HG02763 (cell line): ENCODE data around the gene KIF13A.
"Not testable (repeated sequence)": the region's sequence is repeated elsewhere in the genome, so short reads cannot be mapped to it uniquely, and the experiment has no call there.

Experiments
- ATAC-seq: cut with Tn5 transposase; IDR thresholded peaks from one replicate; pipeline ENCODE4 v1.9.1; 2021; ENCODE audit warnings: mild to moderate bottlenecking, moderate library complexity; ENCODE audit not compliant: unreplicated experiment

KIF13A gene

DNA sequence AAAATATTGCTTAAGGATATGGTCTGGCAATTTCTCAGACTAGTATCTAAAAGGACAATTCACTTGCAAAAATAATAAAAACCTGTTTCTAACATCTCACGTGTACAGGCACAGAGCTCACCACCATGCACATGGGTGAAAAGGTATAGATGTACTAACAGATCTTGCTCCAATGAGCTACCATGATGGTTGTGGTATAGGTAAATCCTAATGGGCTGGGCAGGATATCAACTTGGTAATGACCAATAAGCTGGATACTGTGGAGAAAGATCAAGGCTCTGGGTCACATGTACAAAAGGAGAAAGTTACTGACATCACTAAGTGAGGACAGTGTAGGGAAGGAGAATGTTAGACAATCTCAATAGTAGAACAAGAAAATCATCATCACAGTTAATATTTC is 169.7 kb downstream of the KIF13A start:
- no peak for ATAC-seq

DNA sequence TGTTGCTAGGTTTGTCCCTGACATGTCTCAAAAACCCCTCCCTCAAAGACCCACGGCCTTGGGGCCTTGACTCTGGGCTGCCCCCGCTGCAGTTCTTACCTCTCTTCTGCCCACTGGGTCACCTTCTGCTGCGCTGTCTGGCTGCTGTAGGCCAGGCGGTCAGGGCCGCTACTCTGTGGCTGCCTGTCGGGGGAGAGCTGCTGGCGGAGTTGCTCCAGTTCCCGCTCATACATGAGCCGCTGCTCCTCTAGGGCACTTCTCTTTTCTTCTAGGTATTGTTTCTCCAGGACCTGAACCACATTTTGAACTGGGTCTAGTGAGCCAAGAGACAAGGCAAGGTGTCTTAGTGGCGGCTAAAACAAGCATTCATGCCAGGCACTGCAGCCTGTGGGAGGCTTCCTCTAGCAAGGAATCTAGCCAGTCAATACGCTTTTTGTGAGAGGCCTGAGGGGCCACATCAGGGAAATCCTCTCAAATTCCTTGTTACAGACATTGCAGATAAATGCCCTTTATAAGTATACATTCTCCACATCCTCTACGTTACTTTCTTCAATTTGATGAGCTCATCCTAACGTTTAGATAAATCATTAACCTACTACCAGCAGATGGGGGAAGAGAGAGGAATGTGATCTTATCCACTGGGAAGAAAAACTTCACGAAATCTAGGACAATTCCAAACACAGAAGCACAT is 170.4 kb downstream of the KIF13A start:
- ATAC-seq, result no peak

- no peak for ATAC-seq
These were observed 173.9 kb downstream of the KIF13A start for GRCh38 chr6:17813542-17813941.

DNA sequence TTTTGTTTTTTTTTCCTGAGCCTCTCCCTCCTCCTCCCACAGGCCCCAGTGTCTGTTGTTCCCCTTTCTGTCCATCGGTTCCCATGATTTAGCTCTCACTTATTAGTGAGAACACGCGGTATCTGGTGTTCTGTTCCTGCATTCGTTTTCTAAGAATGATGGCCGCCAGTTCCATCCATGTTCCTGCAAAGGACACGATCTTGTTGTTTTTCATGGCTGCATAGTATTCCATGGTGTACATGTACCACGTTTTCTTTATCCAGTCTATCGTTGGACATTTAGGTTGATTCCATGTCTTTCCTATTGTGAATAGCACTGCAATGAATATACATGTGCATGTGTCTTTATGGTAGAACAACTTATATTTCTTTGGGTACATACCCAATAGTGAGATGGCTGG is 175.1 kb downstream of the KIF13A start:
- no peak for ATAC-seq

DNA sequence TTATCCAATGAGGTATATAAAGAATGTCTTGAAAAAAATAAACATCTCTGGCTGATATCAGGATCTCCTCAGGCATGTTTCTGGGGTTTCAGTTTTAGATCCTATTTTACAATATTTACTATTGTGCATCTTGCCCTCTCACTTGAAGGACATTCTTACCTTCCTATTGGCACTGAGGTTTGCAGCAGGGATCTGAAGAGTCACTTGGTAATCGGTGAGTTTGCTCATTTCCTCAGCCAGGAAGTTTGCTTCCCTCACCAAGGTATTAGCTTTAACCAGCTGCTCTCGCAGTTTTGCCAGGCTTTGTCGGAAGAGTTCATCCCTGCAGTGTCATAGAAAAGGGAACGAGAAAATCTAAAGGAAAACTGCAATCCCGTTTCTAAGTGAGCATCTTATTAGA is 178.8 kb downstream of the KIF13A start:
- no peak for ATAC-seq

GRCh38 chr6:17807431-17807830 is 180.0 kb downstream of the KIF13A start:
- ATAC-seq, result not testable (repeated sequence)

GRCh38 chr6:17803409-17803808 is 184.0 kb downstream of the KIF13A start:
- ATAC-seq, result no peak

GRCh38 chr6:17798477-17799154 is 188.8 kb downstream of the KIF13A start:
- no peak for ATAC-seq

GRCh38 chr6:17790489-17790888 is 196.9 kb downstream of the KIF13A start:
- no peak for ATAC-seq

DNA sequence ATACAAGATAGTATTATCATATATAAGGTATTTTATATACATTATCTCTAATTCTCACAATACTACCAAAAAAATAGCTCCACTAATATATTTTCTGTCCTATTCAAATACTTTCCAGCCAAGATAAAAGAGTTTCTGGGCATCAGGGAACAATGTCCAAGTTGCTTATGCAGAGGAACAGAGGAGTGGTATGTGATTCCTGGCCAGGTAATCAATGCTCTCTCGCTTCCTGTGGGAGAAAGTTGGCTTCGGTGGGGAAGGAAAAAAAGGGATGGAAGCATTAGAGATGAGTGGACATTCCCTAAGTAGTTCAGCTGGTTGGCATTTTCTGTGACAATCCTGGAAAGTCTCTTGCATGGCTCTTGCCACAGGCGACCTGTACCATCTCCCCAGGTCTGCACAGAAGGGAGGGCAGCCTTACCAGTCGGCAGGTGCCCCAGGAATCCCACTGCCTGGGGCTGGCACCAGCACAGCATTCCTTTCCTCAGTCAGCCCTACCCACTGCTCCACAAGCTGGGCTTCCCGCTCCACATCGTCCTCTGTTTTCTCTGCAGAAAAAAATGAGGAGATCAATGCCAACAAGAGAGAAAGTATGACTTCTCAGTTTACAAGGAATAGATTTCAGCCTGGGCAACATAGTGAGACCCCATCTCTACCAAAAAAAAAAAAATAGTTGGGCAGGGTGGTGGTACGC is 202.2 kb downstream of the KIF13A start:
- ATAC-seq, result no peak

- no peak for ATAC-seq
These were observed 207.4 kb downstream of the KIF13A start for GRCh38 chr6:17780061-17780460.

DNA sequence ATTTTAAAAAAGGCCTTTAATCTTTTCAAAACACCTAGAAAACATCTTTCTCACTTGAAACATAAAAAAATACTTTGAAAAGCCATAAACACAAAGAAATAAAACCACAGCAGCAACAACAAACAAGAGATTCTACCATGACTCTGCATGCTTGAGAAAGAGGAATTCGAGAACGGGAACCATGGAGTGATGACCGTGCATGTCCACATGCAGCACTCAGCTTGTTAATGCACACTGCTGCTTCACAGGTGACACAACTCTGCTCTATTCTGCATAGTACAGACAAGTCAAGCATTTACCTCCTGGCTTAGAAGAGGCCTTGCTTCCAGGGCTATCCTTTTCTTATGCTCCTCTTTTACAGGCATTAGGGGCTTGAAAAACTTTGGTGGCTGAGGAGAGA is 215.8 kb downstream of the KIF13A start:
- no peak for ATAC-seq

- no peak for ATAC-seq
These were observed 218.6 kb downstream of the KIF13A start for GRCh38 chr6:17768881-17769280.

DNA sequence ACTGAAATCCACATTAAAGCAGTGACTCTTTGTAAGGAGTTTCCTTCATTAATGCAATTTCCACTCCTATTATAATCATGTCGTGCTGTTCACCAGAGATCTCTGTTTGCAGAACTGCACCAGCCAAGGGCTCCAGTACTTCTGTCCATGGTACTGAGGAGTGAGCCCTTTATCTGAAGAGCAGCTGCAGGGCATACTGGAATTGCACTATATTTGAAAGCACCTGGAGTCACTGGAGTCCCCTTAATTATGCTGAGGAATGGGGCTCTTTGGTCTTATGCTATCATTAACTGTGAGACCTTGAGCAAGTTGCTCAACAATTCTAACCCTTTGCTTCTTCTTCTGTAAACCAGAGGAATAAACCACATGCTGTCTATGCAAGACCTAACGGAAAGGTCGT is 219.0 kb downstream of the KIF13A start:
- ATAC-seq, result no peak

DNA sequence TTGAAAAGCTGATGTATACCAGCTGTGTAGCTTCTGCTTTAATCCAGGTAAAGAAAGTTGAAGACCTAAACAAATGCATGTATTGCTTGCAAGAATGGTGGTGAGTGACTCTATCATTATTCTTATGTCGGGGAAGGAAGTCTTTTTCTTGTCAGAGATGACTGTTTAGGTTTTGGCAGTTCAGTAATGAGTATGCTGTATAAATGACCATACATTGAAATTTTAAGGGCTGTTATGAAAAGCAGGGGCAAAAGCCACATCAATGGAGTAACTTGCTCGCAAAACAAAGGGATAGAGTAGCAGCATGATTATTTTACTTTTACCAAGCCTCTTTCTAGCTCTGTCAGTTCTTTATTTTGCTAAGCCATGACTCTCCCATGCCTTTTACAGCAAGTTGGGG is 224.8 kb downstream of the KIF13A start:
- ATAC-seq, result no peak

DNA sequence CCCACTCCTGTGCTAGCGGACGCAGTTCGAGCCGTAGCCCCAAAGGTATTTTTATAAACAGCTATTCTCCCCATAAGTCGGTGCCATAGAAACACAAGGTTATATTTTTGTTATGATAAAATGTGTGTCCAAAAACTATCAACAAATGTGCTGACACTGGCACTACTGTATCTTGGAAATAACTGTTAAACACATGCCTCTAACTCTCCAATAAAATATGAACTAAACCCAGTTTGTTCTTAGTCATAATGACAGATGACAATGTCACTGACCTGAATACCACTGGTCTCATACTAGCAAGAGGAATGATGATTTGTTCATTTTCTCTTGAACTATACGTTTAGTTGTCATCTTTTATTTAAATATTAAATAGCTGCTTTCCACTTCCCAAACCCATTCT is 229.3 kb downstream of the KIF13A start:
- no peak for ATAC-seq

DNA sequence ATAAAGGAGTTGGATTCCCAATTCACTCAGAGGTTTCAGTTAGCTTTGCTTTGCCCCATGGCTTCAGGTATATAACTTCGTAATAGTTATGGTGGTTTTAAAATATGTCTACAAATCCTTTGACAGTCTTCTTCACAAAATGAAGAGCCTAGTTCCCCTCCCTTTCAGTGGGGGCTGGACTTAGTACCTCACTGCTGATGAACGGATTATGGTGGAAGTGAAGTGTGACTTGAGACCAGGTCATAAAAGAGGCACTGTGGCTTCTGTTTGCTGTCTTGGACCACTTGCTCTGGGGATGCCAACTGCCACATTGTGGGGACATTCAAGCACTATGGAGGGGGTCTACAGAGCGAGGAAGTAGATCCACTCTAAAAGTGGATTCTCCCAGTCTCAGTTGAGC is 233.2 kb downstream of the KIF13A start:
- ATAC-seq, result no peak

DNA sequence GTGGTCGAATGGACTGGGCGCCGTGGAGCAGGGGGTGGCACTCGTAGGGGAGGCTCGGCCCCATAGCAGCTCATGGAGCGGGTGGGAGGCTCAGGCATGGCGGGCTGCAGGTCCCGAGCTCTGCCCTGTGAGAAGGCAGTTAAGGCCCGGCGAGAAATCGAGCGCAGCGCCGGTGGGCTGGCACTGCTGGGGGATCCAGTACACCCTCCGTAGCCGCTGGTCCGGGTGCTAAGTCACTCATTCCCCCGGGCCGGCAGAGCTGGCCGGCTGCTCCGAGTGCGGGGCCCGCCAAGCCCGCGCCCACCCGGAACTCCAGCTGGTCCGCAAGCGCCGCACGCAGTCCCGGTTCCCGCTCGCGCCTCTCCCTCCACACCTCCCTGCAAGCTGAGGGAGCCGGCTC is 242.1 kb downstream of the KIF13A start:
- not testable (repeated sequence) for ATAC-seq

GRCh38 chr6:17744757-17745308 is 242.6 kb downstream of the KIF13A start:
- not testable (repeated sequence) for ATAC-seq

- no peak for ATAC-seq
These were observed 243.2 kb downstream of the KIF13A start for GRCh38 chr6:17744019-17744756.

GRCh38 chr6:17741507-17741906 is 245.9 kb downstream of the KIF13A start:
- ATAC-seq, result no peak
